ENCODE measurements around the gene DLGAP1.
"Not testable (repeated sequence)": the region's sequence is repeated elsewhere in the genome, so short reads cannot be mapped to it uniquely, and the experiment has no call there.

DLGAP1 gene

GRCh38 chr18:4063545-4063944 lies 391.6 kb downstream of the DLGAP1 start:
- DNase-seq = no peak

GRCh38 chr18:4060427-4061281 lies 394.5 kb downstream of the DLGAP1 start:
- DNase-seq = no peak

GRCh38 chr18:4058179-4058578 lies 396.9 kb downstream of the DLGAP1 start:
- DNase-seq = no peak

GRCh38 chr18:4040391-4041092 lies 414.6 kb downstream of the DLGAP1 start:
- DNase-seq = no peak

- no peak for DNase-seq
Measured at GRCh38 chr18:4035521-4035920, 419.6 kb downstream of the DLGAP1 start.

- not testable (repeated sequence) for DNase-seq
Measured at GRCh38 chr18:4034815-4035214, 420.3 kb downstream of the DLGAP1 start.

- no peak for DNase-seq
Measured at GRCh38 chr18:4026542-4026941, 428.6 kb downstream of the DLGAP1 start.

- DNase-seq = no peak
Measured at GRCh38 chr18:4024702-4025101, 430.4 kb downstream of the DLGAP1 start.

GRCh38 chr18:4022749-4023148 lies 432.4 kb downstream of the DLGAP1 start:
- not testable (repeated sequence) for DNase-seq

GRCh38 chr18:4020026-4020425 lies 435.1 kb downstream of the DLGAP1 start:
- DNase-seq = no peak

- DNase-seq = no peak
Measured at GRCh38 chr18:4017480-4017879, 437.6 kb downstream of the DLGAP1 start.

GRCh38 chr18:4016391-4017049 lies 438.6 kb downstream of the DLGAP1 start:
- no peak for DNase-seq

GRCh38 chr18:4007846-4008245 lies 447.3 kb downstream of the DLGAP1 start:
- no peak for DNase-seq

GRCh38 chr18:4004183-4004829 lies 450.8 kb downstream of the DLGAP1 start:
- DNase-seq = no peak

GRCh38 chr18:3998698-3999333 lies 456.3 kb downstream of the DLGAP1 start:
- peak; percentile 34 for DNase-seq

GRCh38 chr18:3995476-3996102 lies 459.5 kb downstream of the DLGAP1 start:
- peak; percentile 56 for DNase-seq

GRCh38 chr18:3993941-3994687 lies 461.0 kb downstream of the DLGAP1 start:
- DNase-seq = no peak

GRCh38 chr18:3985664-3986063 lies 469.4 kb downstream of the DLGAP1 start:
- no peak for DNase-seq

GRCh38 chr18:3985020-3985419 lies 470.1 kb downstream of the DLGAP1 start:
- peak; percentile 0 for DNase-seq

- no peak for DNase-seq
Measured at GRCh38 chr18:3984163-3984757, 470.8 kb downstream of the DLGAP1 start.

Measured in CD4-positive, alpha-beta T cell treated with Interleukin-21 for 1 hour (primary cell).